ENCODE data around the gene CBFA2T3. TPM values are rescaled to one million over a fixed set of nuclear protein-coding genes. Genes with fewer than 3 reads are reported as not detected.

The CBFA2T3 gene
- total RNA-seq, 1 experiment from 2014 or later: 2.9 TPM

DNA sequence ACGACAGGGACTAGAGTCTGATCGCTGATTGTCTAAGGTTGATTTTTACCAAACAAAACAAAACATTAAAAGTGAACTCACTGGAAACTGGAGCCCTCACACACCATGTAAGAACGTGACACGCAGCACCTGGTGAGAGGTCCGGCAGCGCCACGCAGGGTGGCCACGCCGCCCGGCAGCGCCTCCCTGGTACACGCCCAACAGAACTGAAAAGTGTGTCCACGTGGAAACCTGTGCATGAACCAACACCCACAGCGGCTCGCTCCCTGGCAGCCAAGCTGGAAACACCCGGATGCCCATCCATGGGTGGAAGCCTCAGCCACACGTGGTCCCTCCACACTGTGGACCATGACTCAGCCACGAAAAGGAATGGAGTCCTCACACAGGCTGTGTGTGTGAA is 129.4 kb downstream of the CBFA2T3 start:
- H3T11ph ChIP-seq (ENCODE audit: low read length): no peak overlapping the region
- no peaks in the 10 kb centered on the region for H3K9me3 ChIP-seq (ENCODE audit: control insufficient read depth, low read depth, low read length)
- no peak overlapping the region for H4K5ac ChIP-seq (ENCODE audit: insufficient read length, low read depth, low read length)
- H2BK15ac ChIP-seq (ENCODE audit: low read depth, low read length): no peak overlapping the region
- no peak for DNase-seq
- H3K27me3 Mint-ChIP-seq (ENCODE audit: low read depth): no peaks in the 10 kb centered on the region
- peaks cover 8 to 19% (median 12%) of the 10 kb centered on the region in 3 experiments; a peak in 6 of 7 replicates for H3K36me3 Mint-ChIP-seq (ENCODE audit: insufficient read depth in 1 of 3, low read depth in 3 of 3)
- H3K9me3 Mint-ChIP-seq: peaks cover 0 to 6% of the 10 kb centered on the region in 2 experiments; a peak in 2 of 5 replicates
- no peaks in the 10 kb centered on the region for H4K20me1 ChIP-seq (ENCODE audit: control insufficient read depth, insufficient read depth, insufficient read length)
- TF ChIP-seq CTCF (conservative IDR thresholded peaks at IDR 0.05): no peak
- H2BK12ac ChIP-seq (ENCODE audit: insufficient read length, low read depth, low read length): no peak overlapping the region
- H2BK20ac ChIP-seq (ENCODE audit: low read depth, low read length, poor library complexity, severe bottlenecking): no peak overlapping the region
- no peak overlapping the region for H2BK120ac ChIP-seq (ENCODE audit: low read depth, low read length, poor library complexity, severe bottlenecking)
- no peaks in the 10 kb centered on the region for H3K4me1 Mint-ChIP-seq
- H3K27me3 ChIP-seq (ENCODE audit: insufficient read depth, low read length): no peaks in the 10 kb centered on the region
- H4K91ac ChIP-seq (ENCODE audit: insufficient read length, low read depth, low read length): no peak overlapping the region
- H3K27ac ChIP-seq (ENCODE audit: insufficient read length, low read depth, low read length): no peak overlapping the region
- no peaks in the 10 kb centered on the region for H3K23me2 ChIP-seq (ENCODE audit: insufficient read length, low read depth, low read length, poor library complexity, severe bottlenecking)
- no CpG with 5 or more reads among the region's 18 CpGs for WGBS (ENCODE audit: extremely low coverage, insufficient read length, low lambda C conversion rate)
- H3K79me1 ChIP-seq (ENCODE audit: insufficient read depth, low read depth, low read length, poor library complexity, severe bottlenecking): no peaks in the 10 kb centered on the region
- H3K4me3 Mint-ChIP-seq: no peak overlapping the region
- H3K23ac ChIP-seq (ENCODE audit: insufficient read length, low read depth, low read length): no peak overlapping the region
- no peak overlapping the region for H3K56ac ChIP-seq (ENCODE audit: insufficient read length, low read depth, low read length)
- H3K4ac ChIP-seq (ENCODE audit: low read depth, low read length): no peak overlapping the region
- H4K8ac ChIP-seq (replicated peaks; ENCODE audit: insufficient read length, low read depth, low read length): no peak overlapping the region
- H3K79me2 ChIP-seq (ENCODE audit: insufficient read depth, low read length): no peaks in the 10 kb centered on the region
- no peak overlapping the region for H3K4me2 ChIP-seq (ENCODE audit: insufficient read depth, insufficient read length, low read length)
- no peak overlapping the region for H2AK5ac ChIP-seq (ENCODE audit: insufficient read length, low read length)
- no peak overlapping the region for H3K14ac ChIP-seq (ENCODE audit: insufficient read depth, low read length)
- H2BK5ac ChIP-seq (ENCODE audit: insufficient read length, low read length): no peak overlapping the region
- no peaks in the 10 kb centered on the region for H3K4me1 ChIP-seq (ENCODE audit: insufficient read depth, low read length)
- H3K18ac ChIP-seq (ENCODE audit: insufficient read length, low read depth, low read length): no peak overlapping the region
- H3K9ac ChIP-seq (ENCODE audit: extremely low read depth, insufficient read length, low read length): no peak overlapping the region
- H2AFZ ChIP-seq (ENCODE audit: low read length): no peak overlapping the region
- no peak overlapping the region; a peak in 1 of 7 replicates for H3K27ac Mint-ChIP-seq

All from H9 (cell line).